GM20000 (cell line): ENCODE data around the gene C1QTNF6.

Source experiments
- DNase-seq: peaks from one replicate; pipeline ENCODE4 v3.0.0; 2012; ENCODE audit warnings: low spot score
- CTCF ChIP-seq: IDR thresholded peaks from 2 replicates; pipeline ENCODE4 v1.5.1; 2012; ENCODE audit warnings: mild to moderate bottlenecking, control low read depth; ENCODE audit errors: extremely low read depth, missing control alignments

The C1QTNF6 gene

DNA sequence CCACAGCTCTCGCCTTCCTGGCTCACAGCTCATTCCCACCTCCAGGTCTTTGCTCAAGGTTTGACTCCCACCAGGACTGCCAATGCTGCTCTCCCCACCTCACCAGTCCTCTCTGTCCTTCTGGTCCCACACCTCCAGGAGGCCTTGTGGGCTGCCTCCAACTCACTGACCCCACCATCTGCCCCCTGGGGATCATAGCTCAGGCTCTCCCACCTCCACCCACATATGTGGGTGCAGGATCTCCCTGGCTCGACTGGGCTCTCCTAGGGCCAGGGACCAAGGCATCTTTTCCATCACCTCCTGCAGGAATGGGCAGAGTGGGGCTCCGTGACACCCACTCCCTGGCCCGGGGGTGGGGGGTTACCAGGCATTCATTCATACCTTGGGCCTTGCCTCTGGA is 38.0 kb upstream of the C1QTNF6 start:
- no peak for DNase-seq
- no peak for TF ChIP-seq CTCF

DNA sequence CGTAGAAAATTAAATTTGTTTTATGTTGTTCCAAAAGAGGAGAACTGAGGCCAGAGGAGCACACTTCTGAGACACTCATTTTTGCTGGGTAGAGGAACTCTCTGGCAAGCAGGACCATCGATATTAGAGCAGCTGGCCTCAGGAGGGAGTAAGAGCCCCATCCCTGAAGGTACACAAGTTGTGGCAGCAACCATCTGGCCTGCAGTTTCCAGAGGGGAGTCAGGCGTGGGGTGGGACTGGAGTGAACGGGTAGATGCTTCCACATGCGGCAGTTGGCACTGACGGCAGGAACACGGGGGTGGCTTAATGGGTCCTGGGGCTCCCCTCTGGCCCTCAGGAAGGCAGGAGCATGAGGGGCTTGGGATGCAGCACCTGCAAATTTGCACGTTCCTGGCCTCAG is 37.4 kb upstream of the C1QTNF6 start:
- TF ChIP-seq CTCF, result no peak
- no peak for DNase-seq

DNA sequence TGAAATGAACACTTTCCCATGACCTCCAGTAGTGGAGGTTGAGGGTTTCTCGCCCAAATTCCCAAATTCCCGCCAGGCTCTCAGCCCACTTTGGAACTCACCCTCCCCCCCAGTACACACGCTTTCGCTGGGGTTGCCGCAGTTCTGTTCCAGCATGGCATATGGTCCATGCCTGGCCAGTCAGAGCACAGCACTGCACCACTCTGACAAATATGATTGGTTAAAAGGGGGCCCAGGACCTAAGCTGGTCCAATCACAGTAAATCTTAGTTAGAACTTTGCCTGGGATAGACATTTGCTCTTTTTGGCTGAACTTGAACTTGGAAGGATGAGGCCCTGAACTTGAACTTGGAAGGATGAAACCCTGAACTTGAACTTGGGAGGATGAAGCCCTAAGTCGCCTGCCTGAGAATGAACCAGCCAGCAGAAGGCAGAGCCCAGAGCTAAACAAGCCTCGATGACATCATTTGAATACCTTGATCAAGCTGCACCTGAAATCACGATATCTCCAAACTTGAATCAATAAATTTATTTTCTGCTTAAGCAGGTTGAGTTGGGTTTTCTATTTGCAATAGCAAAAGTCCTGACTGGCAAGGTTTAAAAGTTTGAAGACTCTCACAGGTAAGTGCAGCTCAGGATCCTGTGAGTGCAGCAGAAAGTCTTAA is 36.8 kb upstream of the C1QTNF6 start:
- no peak for DNase-seq
- no peak for TF ChIP-seq CTCF

DNA sequence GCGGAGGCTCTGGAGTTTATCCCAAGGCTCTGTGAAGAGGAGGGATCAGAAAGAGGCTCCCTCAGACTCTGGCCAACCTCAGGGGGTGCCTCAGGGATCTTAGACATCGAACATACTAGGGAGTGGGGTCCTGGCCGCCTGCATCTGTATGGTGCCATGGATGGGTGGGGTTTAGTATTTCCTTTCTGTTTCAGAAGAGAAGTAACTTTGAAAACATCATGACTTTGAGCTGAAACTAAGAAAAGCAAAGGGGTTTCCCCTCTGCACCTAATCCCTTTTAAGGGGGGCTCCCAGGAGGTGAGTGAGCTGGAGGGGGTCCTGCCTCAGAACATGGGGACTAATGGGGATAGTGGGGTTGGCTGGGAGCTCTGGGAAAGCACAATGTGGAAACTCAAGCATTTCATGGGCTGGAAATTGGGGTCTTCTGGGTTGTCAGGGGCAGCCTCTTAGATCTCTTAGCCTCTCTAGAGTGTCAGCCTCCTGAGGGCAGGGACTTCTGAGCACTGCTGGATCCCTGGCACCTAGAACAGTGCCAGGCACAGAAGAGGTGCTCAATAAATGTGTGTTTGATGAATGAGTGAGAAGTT is 36.0 kb upstream of the C1QTNF6 start:
- TF ChIP-seq CTCF, result no peak
- peak; percentile 71 for DNase-seq

DNA sequence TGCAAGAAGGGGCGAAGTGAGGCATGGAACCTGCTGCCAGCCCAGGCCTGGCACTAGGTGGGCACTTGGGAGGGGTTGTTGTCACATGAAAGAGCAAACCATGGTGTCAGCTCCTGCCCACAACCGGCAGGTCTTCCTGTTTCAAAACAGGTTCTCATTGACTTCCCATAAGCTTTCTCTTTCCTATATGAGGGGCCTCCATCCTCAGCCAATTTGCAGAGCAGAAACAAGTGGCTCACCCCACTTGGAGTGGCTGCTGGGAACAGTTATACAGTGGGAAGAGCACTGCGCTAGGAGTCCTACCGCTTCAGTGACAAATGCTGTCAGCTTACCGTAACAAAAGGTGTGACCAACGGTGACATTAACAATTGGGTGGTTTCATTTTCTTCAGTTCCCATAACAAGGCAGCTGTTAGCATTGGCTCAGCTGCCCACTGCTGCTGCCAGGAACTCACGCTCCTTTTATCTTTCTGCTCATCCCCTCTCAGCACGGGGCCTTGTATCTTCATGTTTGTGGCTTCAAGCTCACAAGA is 34.5 kb upstream of the C1QTNF6 start:
- no peak for DNase-seq
- no peak for TF ChIP-seq CTCF

DNA sequence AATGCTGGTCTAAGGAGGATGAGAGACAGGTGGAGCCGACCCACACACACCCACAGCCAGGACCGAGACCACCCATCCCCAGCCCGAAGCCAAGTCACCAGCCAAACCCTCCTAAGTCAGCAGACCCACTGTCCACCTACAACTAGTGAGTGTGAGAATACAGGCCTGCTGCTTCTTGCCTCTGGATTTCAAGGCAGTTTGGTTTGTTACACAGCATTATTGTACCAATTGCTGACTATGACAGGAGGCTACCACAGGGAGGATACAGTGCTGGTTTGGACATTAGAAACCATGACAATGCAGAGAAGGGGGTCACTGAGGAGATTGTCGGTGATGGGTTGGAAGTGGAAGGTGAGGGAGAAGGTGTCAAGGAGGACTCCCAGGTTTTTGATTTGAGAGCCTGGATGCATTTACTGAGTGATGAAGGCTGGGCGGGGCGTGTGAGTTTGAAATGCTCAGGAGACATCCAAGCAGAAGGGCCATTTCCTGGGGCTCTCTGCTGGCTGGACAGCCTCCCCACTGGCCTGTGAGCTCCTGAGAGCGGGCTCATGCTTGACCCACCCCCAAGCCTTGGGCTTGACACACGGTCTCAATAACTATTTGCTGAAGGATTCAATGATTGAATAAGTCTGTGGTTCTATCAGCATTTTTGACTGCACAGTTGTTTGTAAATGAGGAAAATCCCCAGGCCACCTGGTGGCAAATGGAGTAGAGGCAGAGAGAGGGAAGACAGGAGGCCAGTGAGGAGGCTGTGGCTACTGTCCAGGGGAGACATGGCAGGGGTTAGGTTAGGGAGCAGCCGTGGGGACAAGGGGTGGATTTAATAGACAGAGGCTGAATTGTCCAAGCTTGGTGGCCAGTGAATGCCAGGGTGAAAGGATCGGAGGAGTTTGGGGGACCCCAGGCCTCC is 33.6 kb upstream of the C1QTNF6 start:
- DNase-seq, result no peak
- no peak for TF ChIP-seq CTCF

GRCh38 chr22:37220543-37220981 is 32.5 kb upstream of the C1QTNF6 start:
- no peak for DNase-seq
- TF ChIP-seq CTCF, result no peak
